ENCODE results near the gene GOLGA8M. TPM values are rescaled to one million over a fixed set of nuclear protein-coding genes. Genes with fewer than 3 reads are reported as not detected.
"Not testable (repeated sequence)": the region's sequence is repeated elsewhere in the genome, so short reads cannot be mapped to it uniquely, and the experiment has no call there.

Gene GOLGA8M, protein sequence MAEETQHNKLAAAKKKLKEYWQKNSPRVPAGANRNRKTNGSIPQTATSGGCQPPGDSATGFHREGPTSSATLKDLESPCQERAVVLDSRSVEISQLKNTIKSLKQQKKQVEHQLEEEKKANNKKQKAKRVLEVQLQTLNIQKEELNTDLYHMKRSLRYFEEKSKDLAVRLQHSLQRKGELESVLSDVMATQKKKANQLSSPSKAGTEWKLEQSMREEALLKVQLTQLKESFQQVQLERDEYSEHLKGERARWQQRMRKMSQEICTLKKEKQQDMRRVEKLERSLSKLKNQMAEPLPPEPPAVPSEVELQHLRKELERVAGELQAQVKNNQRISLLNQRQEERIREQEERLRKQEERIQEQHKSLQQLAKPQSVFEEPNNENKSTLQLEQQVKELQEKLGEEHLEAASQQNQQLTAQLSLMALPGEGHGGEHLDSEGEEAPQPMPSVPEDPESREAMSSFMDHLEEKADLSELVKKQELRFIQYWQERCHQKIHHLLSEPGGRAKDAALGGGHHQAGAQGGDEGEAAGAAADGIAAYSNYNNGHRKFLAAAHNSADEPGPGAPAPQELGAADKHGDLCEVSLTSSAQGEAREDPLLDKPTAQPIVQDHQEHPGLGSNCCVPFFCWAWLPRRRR
- 5.7 TPM for total RNA-seq

DNA sequence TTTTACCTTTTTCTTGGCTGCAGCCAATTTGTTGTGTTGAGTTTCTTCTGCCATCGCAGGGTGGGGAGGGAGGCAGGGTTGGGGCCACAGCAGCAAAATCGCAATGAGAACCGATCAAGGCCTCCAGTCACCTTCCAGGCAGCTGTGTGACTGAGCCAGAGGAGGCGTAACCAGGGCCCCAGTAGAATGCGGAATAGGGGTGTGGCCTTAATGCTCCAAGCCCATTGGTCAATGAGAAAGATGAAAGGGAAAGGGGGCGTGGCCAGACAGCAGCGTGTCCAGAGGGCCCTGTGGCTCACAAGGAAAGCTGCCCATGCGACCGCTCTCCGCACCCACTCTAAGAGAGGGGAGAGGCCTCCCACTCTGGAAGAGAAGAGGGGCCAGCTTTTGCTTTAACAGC, at the start of gene GOLGA8M:
Gene GOLGA8M, minus strand, starts transcription at position 152 of the 400 bp plus-strand sequence. Its CDS starts 98 bp downstream, at position 54.
- not testable (repeated sequence) for DNase-seq (ENCODE audit: low spot score)

DNA sequence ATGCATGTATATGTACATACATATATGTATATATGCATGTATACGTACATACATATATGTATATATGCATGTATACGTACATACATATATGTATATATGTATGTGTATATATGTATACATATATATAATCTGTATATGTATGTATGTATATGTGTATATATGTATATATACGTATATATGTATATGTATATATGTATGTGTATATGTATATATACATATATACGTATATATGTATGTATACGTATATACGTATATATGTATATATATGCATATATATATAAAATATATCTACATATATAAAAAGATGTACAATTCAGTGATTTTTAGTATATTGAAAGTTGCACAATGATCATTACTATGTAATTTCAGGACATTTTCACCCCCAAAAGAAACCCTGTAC, 30.7 kb upstream of the GOLGA8M start:
- not testable (repeated sequence) for DNase-seq (ENCODE audit: low spot score)

DNA sequence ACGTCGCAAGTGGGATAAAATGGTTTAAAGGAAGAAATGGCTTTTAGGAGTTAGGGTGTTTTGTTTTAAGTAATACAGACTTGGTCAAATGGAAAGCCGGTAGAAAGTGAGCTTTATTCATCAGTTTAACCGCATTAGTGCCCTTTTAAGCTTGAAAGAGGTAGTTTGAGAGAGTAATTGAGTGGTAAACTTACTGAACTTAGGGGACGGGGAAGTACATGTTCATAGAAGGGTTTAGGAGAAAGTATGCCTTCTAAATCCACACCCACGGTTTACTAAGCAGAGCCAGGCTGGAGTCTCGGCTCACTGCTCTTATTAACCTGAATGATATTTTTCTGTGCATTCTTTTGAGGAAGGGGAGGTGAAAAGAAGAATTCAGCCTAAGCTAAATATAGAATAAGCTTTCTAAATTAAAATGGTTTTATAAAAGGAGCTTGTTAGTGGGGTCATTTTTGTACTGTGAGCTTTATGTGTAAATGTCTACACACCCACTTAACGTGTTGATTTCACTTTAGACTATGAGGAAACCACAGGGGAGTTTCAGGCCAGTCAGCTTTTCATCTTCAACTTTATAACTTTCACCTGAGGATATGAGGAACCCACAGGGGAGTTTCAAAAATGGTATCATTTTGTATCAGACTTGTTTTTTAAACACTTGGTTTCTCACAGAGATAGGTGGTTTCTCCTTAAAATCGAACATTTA, 26.5 kb upstream of the GOLGA8M start:
- not testable (repeated sequence) for DNase-seq (ENCODE audit: low spot score)

DNA sequence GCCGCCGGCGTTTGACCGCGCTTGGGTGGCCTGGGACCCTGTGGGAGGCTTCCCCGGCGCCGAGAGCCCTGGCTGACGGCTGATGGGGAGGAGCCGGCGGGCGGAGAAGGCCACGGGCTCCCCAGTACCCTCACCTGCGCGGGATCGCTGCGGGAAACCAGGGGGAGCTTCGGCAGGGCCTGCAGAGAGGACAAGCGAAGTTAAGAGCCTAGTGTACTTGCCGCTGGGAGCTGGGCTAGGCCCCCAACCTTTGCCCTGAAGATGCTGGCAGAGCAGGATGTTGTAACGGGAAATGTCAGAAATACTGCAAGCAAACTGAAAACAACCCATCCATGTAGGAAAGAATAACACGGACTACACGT, 26.0 kb upstream of the GOLGA8M start:
- DNase-seq (ENCODE audit: low spot score), result not testable (repeated sequence)

DNA sequence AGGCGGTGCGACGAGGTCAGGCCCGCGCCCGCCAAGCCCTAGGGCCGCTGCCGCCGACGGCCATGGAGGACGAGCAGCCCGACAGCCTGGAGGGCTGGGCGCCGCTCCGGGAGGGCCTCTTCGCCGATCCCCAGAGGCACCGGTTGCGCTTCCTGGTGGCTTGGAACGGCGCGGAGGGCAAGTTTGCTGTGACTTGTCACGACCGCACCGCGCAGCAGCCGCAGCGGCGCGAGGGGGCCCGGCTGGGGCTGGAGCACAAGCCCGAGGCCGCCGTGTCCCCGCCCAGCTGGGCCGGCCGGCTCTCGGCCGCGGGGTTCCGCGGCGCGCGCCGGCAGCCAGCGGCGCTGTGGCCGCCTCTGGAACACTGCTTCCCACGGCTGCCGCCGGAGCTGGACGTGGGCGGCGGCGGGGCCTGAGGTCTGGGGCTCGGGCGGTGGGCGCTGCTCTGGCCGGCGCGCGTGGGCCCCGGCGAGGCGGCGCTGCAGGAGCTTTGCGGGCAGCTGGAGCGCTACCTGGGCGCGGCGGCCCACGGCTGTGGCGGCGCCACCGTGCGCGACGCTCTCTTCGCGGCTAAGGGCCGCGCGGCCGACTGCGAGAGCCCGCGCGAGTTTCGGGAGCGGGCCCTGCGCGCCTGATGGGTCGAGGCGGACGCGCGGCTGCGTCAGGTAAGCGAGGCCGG, 25.4 kb upstream of the GOLGA8M start:
- DNase-seq (ENCODE audit: low spot score), result not testable (repeated sequence)

DNA sequence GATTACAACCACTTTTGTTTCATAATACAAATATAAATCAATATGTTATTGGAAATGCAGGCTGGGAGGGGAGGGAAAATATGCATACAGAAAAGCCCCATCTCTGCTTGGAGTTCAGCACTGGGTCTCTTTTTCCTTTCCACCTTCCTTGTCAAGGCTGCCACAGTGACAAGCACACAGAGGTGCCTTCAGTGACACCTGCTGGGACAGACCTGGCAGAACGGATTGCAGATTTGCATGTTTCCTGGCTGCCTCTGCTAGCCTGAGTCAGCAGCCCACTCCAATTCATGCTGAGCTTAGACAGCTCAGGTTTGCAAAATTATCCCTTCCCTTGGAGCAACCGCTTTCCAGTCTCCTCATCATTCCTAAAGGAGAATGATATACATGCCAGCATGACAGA, 15.8 kb upstream of the GOLGA8M start:
- DNase-seq (ENCODE audit: low spot score), result not testable (repeated sequence)

DNA sequence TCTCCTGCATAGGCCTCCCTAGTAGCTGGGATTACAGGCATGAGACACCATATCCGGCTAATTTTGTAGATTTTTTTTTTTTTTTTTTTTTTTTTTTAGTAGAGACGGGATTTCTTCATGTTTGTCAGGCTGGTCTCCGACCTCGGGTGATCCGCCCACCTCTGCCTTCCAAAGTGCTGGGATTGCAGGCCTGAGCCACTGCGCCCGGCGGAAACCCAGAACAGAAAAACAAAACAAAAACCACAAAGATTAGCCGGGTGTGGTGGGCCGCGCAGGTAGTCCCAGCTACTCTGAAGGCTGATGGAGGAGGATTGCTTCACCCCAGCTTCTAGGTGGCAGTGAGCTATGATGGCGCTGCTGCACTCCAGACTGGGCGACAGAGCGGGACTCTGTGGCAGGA, 14.8 kb upstream of the GOLGA8M start:
- DNase-seq (ENCODE audit: low spot score), result not testable (repeated sequence)

DNA sequence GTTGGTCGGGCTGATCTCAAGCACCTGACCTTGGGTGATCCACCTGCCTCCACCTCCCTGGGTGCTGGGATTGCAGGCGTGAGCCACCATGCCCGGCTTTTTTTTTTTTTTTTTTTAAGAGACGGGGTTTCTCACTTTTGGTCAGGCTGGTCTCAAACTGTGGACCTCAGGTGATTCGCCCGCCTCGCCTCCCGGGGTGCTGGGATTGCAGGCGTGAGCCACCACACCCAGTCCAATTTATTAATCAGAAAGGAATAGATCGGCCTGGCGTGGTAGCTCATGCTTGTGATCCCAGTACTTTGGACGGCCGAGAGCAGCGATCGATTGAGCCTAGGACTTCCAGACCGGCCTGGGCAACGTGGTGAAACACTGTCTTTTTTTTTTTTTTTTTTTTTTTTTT, 13.9 kb upstream of the GOLGA8M start:
- no peak for DNase-seq (ENCODE audit: low spot score)

DNA sequence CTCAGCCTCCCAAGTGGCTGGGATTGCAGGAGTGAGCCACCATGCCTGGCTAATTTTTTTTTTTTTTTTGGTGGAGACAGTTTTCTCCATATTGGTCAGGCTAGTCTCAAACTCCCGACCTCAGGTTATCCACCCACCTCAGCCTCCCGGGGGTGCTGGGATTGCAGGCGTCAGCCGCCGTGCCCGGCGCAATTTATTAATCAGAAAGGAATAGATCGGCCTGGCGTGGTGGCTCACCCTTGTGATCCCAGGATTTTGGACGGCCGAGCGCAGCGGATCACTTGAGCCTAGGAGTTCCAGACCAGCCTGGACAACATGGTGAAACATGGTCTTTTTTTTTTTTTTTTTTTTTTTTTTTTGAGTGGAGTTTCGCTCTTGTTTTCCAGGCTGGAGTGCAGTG, 13.3 kb upstream of the GOLGA8M start:
- no peak for DNase-seq (ENCODE audit: low spot score)

DNA sequence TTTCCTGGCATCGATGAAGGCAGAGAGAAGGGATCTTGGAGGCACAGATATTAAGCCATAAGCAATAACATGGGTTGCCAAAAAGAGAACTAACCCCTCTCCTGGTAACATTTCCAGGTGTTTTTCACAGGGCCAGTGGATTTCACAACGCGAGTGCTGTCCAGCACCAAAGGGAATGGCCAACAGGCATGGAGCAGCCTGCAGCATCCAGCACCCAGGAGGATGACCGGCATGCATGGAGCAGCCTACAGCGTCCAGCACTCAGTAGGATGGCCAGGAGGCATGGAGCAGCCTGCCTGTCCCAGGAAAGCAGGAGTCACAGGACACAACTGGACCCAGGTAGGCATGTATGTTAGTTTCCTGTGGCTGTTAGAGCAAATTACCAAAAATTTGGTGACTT, 11.8 kb upstream of the GOLGA8M start:
- DNase-seq (ENCODE audit: low spot score), result not testable (repeated sequence)

DNA sequence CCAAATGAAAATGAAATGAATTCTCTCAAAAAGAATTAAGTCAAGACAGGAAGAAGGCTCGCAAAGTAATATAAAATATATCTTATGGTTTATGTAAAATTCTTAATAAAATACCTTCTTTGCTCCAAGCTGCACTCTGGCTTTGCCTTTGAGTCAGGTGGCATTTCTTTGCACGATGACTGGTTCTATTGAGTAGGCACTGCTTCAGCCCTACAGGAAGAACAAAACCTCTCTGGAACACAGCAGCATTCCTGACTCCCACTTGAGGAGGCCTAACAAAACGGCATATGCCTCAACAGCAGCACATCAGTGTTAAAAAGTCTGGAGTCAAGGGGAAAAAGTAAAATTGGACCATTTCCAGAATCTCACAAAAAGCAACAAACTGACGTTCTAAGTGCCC, 7.4 kb upstream of the GOLGA8M start:
- DNase-seq (ENCODE audit: low spot score), result not testable (repeated sequence)

DNA sequence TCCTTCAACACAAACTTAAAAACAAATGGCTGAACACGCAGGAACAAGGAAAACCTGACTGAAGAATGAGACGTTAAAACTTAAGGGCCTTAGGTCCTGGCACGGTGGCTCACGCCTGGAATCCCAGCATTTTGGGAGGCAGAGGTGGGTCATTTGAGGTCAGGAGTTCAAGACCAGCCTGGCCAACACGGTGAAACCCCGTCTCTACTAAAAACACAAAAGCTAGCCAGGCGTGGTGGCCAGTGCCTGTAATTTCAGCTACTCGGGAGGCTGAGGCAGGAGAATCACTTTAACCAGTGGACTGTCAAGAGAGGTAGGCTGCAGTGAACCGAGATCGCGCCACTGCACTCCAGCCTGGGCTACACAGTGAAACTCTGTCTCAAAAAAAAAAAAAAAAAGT, 6.4 kb upstream of the GOLGA8M start:
- DNase-seq (ENCODE audit: low spot score), result not testable (repeated sequence)

DNA sequence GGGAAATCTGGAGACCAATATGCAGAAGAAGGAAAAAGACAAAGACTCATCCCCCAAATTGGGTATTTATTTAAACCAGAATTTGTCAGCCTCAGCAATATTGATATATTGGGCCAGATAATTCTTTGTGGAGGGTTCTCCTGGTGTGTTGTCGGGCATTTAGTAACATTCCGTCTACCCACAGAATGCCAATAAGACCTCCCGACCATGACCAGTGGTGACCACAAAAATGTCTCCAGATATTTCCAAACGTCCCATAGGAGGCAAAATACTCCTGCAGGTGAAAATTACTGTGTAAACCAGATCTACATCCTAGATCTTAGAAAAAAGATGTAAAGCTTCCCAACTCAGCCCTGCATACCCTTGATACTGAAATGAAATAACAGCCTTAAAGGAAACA, 2.0 kb upstream of the GOLGA8M start:
- DNase-seq (ENCODE audit: low spot score), result not testable (repeated sequence)

DNA sequence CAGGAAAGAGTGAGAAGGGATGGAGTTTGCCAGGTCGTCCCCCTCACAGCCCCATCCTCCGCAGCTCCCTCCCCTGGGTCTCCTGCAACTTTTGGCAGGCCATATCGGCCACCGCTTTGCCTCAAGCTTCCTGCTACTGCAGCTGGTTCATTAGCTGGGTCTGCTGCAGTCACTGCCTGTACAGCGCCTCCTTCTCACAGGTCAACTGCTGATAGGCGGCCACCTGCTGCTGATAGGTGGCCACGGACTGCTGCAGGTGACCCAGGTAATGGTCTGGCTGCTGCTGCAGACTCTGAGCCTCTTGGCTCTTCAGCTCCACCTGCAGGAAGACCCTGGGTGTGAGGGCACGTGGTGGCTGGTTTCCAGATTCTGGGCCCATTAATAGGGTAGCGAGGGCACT, 8.3 kb downstream of the GOLGA8M start:
- not testable (repeated sequence) for DNase-seq (ENCODE audit: low spot score)

DNA sequence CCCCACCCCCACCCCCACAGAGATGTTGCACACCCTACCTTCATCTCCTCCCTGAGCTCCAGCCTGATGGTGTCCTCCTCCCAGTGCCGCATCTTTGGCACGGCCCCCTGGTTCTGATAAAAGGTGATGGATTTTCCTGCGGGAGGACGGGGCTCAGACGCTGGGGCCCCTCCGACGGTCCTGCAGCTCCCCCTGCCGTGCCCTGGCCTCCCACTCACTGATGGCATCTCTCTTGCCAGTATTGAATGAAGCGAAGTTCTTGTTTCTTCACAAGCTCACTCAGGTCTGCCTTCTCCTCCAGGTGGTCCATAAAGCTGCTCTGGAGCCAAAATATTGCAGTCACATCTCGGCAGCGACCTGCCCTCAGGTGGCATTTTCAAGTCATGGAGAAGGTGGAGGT, 9.8 kb downstream of the GOLGA8M start:
- not testable (repeated sequence) for DNase-seq (ENCODE audit: low spot score)

DNA sequence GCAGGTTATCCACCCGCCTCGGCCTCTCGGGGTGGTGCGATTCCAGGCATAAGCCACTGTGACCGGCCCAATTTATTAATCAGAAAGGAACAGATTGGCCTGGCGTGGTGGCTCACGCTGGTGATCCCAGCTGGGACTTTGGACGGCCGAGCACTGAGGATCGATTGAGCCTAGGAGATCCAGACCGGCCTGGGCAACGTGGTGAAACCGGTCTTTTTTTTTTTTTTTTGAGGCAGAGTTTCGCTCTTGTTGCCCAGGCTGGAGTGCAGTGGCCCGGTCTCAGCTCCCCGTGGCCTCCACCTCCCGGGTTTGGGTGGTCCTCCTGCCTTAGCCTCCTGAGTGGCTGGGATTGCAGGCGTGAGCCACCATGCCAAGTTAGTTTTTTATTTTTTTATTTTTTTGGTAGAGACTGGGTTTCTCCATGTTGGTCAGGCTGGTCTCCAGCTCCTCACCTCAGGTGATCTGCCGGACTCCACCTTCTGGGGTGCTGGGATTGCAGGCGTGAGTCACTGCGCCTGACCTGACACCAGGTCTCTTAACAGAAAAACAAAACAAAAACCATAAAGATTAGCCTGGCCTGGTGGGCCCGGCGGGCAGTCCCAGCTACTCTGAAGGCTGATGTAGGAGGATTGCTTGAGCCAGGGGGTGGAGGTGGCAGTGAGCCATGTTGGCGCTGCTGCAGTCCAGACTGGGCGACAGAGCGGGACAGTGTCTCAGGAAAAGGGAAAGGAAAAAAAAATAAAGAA, 18.0 kb downstream of the GOLGA8M start:
- not testable (repeated sequence) for DNase-seq (ENCODE audit: low spot score)

DNA sequence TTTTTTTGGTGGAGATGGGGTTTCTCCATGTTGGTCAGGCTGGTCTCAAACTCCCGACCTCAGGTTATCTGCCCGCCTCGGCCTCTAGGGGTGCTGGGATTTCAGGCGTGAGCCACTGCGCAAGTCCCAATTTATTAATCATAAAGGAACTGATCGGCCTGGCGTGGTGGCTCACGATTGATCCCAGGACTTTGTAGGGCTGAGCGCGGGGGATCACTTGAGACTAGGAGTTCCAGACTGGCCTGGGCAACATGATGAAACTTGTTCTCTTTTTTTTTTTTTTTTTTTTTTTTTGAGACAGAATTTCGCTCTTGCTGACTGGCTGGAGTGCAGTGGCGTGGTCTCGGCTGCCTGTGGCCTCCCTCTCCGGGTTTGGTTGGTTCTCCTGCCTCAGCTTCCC, 19.2 kb downstream of the GOLGA8M start:
- not testable (repeated sequence) for DNase-seq (ENCODE audit: low spot score)

DNA sequence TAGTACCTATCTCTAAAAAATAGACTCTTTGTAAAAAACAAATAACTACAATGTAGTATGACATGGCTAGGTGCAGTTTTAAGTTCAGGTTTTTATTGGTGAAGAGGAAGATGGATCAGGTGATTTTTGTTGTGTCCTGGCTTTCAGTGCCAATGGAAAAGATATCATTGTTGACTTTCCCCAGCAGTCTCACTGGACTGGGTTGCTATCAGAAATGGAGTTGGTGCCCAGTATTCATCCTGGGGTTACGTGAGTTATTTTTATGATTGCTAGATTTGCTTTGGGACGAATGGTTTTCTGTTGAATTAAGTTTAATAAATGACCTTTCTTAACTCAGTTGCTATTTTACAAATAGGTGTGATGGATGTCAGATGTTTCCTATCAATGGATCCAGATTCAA, 38.7 kb downstream of the GOLGA8M start:
- DNase-seq (ENCODE audit: low spot score), result not testable (repeated sequence)

DNA sequence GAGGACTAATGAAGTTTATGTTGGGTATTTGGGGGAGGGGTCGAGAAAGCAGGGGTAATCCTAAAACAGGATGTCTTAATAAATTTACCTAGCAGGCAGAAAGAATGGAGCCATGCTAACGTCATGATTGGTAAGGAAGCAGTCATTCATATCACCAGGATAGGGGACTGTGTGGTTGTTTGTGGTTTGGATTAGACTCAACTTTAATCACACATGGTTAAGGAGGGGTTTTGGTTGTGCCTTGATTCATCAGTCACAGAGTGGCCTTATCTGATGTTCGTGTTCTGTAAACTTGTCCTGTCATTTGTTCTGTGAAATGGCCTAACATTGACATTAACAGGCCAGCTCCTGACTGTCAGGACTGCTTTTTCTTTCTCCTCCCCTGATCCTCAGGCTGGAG, 40.1 kb downstream of the GOLGA8M start:
- not testable (repeated sequence) for DNase-seq (ENCODE audit: low spot score)

DNA sequence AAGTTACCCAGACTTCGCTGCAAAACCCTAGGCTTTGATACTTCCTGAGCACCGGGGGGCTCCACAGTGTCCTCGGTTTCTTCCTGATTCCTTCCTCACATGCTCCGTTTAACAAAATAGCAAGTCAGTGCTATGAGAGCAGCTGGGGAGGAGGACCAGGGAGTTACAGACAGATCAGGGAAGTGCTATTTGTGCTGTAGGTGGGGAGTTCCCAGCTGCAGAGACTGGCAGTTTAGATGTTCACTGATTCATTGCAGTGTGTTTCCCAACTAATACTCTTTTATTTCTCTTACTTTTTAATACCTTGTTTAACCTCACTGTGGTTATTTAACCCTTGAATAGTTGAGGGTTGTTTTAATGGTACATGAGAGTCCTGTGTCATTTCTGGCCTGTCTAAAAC, 45.8 kb downstream of the GOLGA8M start:
- not testable (repeated sequence) for DNase-seq (ENCODE audit: low spot score)

DNA sequence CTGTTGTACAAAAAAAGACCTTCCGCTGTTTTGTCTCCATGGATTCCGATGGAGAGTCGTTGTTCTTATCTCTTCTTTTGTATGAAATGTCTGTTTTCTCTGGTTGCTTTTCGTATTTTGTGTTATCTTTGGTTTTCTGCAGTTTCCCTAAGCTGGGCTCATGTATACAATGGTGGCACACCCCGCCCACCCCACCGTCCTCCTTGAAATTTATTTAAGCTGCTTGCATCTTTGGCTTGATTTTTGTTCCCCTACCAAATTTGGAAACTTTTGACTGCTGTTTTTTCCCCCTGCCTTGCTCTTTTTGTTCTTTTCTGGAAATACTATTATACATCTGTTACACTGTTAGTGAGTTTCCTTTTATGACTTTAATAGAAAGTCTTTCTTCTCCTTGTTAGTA, 47.6 kb downstream of the GOLGA8M start:
- DNase-seq (ENCODE audit: low spot score), result not testable (repeated sequence)
